Measurements from ENCODE around the gene LTB4R. TPM values are rescaled to one million over a fixed set of nuclear protein-coding genes. Genes with fewer than 3 reads are reported as not detected.

The LTB4R gene
- total RNA-seq, 1 experiment from 2014 or later: 10.3 TPM

DNA sequence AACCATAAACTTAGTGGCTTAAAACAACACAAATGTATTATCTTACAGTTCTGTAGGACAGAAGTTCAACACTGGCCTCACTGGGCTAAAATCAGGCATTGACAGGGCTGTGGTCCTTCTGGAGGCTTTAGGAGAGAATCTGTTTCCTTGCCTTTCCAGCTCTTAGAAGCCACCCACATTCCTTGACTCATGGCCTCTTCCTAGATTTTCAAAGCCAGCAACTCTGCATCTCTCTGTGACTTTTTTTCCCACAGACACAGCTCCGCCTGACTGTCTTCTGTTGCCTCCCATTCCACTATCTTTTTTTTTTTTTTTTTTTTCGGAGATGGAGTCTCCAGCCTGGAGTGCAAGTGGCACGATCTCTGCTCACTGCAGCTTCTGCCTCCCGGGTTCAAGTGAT, 44.9 kb downstream of the LTB4R start:
- Histone ChIP-seq H3K79me2 (ENCODE audit: low read depth) (no peaks in the 10 kb centered on the region), H3K36me3 (ENCODE audit: low read depth) (no peaks in the 10 kb centered on the region), H2AFZ (no peak overlapping the region), H3K27me3 (ENCODE audit: insufficient read depth, low read depth) (no peaks in the 10 kb centered on the region), H3K9me3 (ENCODE audit: insufficient read depth, low read depth) (no peaks in the 10 kb centered on the region), H3K27ac (no peak overlapping the region), H3K9me2 (ENCODE audit: insufficient read depth) (no peaks in the 10 kb centered on the region), H3K4me3 (no peak overlapping the region), H3K4me1 (replicated peaks; ENCODE audit: insufficient read depth) (peaks cover 18% of the 10 kb centered on the region; the same call in 1 of the 2 replicates), H3F3A (ENCODE audit: insufficient read depth, low read depth) (no peaks in the 10 kb centered on the region), H4K20me1 (ENCODE audit: insufficient read depth) (no peaks in the 10 kb centered on the region), H3K4me2 (no peak overlapping the region)
- no peak for TF ChIP-seq EZH2 (IDR thresholded peaks at IDR 0.05; ENCODE audit: low read depth)
- TF ChIP-seq, protein P1, sequence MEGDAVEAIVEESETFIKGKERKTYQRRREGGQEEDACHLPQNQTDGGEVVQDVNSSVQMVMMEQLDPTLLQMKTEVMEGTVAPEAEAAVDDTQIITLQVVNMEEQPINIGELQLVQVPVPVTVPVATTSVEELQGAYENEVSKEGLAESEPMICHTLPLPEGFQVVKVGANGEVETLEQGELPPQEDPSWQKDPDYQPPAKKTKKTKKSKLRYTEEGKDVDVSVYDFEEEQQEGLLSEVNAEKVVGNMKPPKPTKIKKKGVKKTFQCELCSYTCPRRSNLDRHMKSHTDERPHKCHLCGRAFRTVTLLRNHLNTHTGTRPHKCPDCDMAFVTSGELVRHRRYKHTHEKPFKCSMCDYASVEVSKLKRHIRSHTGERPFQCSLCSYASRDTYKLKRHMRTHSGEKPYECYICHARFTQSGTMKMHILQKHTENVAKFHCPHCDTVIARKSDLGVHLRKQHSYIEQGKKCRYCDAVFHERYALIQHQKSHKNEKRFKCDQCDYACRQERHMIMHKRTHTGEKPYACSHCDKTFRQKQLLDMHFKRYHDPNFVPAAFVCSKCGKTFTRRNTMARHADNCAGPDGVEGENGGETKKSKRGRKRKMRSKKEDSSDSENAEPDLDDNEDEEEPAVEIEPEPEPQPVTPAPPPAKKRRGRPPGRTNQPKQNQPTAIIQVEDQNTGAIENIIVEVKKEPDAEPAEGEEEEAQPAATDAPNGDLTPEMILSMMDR (conservative IDR thresholded peaks at IDR 0.05): no peak
- intact Hi-C loops (cut with micrococcal nuclease; ENCODE audit: unreplicated experiment): no loop called here
- ChIA-PET POLR2A (ENCODE audit: unreplicated experiment) (no interaction called here), CTCF (no interaction called here)
- BruUV-seq (replicated peaks): no TSS peak
- DNase-seq: no peak

GRCh38 chr14:24360281-24360680, 49.0 kb downstream of the LTB4R start:
- Histone ChIP-seq H3K9me3 (ENCODE audit: insufficient read depth, low read depth) (no peaks in the 10 kb centered on the region), H3K4me3 (no peak overlapping the region), H3K4me1 (replicated peaks; ENCODE audit: insufficient read depth) (peaks cover 6% of the 10 kb centered on the region), H2AFZ (no peak overlapping the region), H3K4me2 (no peak overlapping the region), H3K79me2 (ENCODE audit: low read depth) (no peaks in the 10 kb centered on the region), H4K20me1 (ENCODE audit: insufficient read depth) (no peaks in the 10 kb centered on the region), H3K27ac (no peak overlapping the region), H3F3A (ENCODE audit: insufficient read depth, low read depth) (peaks cover 5% of the 10 kb centered on the region; the same call in 1 of the 2 replicates), H3K9me2 (ENCODE audit: insufficient read depth) (no peaks in the 10 kb centered on the region), H3K27me3 (ENCODE audit: insufficient read depth, low read depth) (no peaks in the 10 kb centered on the region), H3K36me3 (ENCODE audit: low read depth) (no peaks in the 10 kb centered on the region)
- ChIA-PET POLR2A (ENCODE audit: unreplicated experiment) (no interaction called here), CTCF (no interaction called here)
- no TSS peak for BruUV-seq (replicated peaks)
- TF ChIP-seq, protein P1 (conservative IDR thresholded peaks at IDR 0.05): no peak
- TF ChIP-seq EZH2 (IDR thresholded peaks at IDR 0.05; ENCODE audit: low read depth): no peak
- intact Hi-C loops (cut with micrococcal nuclease; ENCODE audit: unreplicated experiment): no loop called here
- no peak for DNase-seq

GRCh38 chr14:24361326-24361725, 50.0 kb downstream of the LTB4R start:
- TF ChIP-seq, protein P1 (conservative IDR thresholded peaks at IDR 0.05): no peak
- TF ChIP-seq EZH2 (IDR thresholded peaks at IDR 0.05; ENCODE audit: low read depth): no peak
- Histone ChIP-seq H3K4me1 (replicated peaks; ENCODE audit: insufficient read depth) (peaks cover 7% of the 10 kb centered on the region), H3K79me2 (ENCODE audit: low read depth) (no peaks in the 10 kb centered on the region), H3K4me2 (no peak overlapping the region), H3K9me2 (ENCODE audit: insufficient read depth) (no peaks in the 10 kb centered on the region), H2AFZ (no peak overlapping the region), H3K27ac (no peak overlapping the region), H3F3A (ENCODE audit: insufficient read depth, low read depth) (peaks cover 10% of the 10 kb centered on the region; the same call in 1 of the 2 replicates), H3K27me3 (ENCODE audit: insufficient read depth, low read depth) (no peaks in the 10 kb centered on the region), H3K4me3 (no peak overlapping the region), H3K36me3 (ENCODE audit: low read depth) (no peaks in the 10 kb centered on the region), H3K9me3 (ENCODE audit: insufficient read depth, low read depth) (no peaks in the 10 kb centered on the region), H4K20me1 (ENCODE audit: insufficient read depth) (no peaks in the 10 kb centered on the region)
- no peak for DNase-seq
- intact Hi-C loops (cut with micrococcal nuclease; ENCODE audit: unreplicated experiment): no loop called here
- BruUV-seq (replicated peaks): no TSS peak
- ChIA-PET CTCF (no interaction called here), POLR2A (ENCODE audit: unreplicated experiment) (no interaction called here)

Data from PC-9 (cell line).